ENCODE results near the gene CDK14. TPM values are rescaled to one million over a fixed set of nuclear protein-coding genes. Genes with fewer than 3 reads are reported as not detected.

The CDK14 gene
- total RNA-seq, 4 donors from 2014 or later: 1.1 to 12.7 (median 5.8) TPM

GRCh38 chr7:91149341-91150246 is 553.5 kb downstream of the CDK14 start:
- DNase-seq (ENCODE audit: low spot score in 2 of 2): no peak
- WGBS, 2 donors: 84 to 95% methylated on average over 3 of the region's 3 CpGs
- TF ChIP-seq, protein P1, sequence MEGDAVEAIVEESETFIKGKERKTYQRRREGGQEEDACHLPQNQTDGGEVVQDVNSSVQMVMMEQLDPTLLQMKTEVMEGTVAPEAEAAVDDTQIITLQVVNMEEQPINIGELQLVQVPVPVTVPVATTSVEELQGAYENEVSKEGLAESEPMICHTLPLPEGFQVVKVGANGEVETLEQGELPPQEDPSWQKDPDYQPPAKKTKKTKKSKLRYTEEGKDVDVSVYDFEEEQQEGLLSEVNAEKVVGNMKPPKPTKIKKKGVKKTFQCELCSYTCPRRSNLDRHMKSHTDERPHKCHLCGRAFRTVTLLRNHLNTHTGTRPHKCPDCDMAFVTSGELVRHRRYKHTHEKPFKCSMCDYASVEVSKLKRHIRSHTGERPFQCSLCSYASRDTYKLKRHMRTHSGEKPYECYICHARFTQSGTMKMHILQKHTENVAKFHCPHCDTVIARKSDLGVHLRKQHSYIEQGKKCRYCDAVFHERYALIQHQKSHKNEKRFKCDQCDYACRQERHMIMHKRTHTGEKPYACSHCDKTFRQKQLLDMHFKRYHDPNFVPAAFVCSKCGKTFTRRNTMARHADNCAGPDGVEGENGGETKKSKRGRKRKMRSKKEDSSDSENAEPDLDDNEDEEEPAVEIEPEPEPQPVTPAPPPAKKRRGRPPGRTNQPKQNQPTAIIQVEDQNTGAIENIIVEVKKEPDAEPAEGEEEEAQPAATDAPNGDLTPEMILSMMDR (IDR thresholded peaks at IDR 0.05): no peak
- no peak for TF ChIP-seq POLR2A (IDR thresholded peaks at IDR 0.05)
- intact Hi-C loops (cut with DNase I; ENCODE audit: low total_unique reads): no loop called here
- H3K4me3 ChIP-seq (ENCODE audit: low read depth, poor library complexity, severe bottlenecking): no peak overlapping the region

DNA sequence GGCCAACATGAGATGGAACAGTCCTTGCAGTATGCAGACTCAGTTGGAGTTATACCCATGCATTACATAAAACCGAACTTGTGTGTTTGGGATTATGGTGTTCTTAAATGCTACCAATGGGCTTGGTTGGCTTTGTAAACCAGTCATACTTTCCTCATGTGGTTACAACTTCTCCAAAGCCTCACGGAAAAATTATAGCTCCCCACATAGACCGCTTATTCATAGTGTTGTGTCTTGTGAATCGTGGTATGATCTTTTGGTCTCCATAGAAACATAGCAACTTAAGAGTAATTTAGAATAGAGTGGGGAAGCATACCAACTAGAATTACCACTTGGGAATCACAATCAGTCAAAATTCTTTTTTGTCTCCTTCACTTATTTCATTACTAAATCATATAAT is 555.8 kb downstream of the CDK14 start:
- 83 to 84% methylated on average over 4 of the region's 4 CpGs for WGBS, 2 donors
- no peak overlapping the region for H3K4me3 ChIP-seq (ENCODE audit: low read depth, poor library complexity, severe bottlenecking)
- intact Hi-C loops (cut with DNase I; ENCODE audit: low total_unique reads): no loop called here
- no peak for TF ChIP-seq POLR2A (IDR thresholded peaks at IDR 0.05)
- TF ChIP-seq, protein P1 (IDR thresholded peaks at IDR 0.05): no peak
- DNase-seq (ENCODE audit: low spot score in 2 of 2): no peak

GRCh38 chr7:91156316-91157185 is 560.4 kb downstream of the CDK14 start:
- no peak for DNase-seq (ENCODE audit: low spot score in 2 of 2)
- intact Hi-C loops (cut with DNase I; ENCODE audit: low total_unique reads): no loop called here
- 80 to 83% methylated on average over 10 of the region's 10 CpGs for WGBS, 2 donors
- no peak for TF ChIP-seq POLR2A (IDR thresholded peaks at IDR 0.05)
- TF ChIP-seq, protein P1 (IDR thresholded peaks at IDR 0.05): no peak
- H3K4me3 ChIP-seq (ENCODE audit: low read depth, poor library complexity, severe bottlenecking): no peak overlapping the region

- no peak for TF ChIP-seq POLR2A (IDR thresholded peaks at IDR 0.05)
- TF ChIP-seq, protein P1 (IDR thresholded peaks at IDR 0.05): no peak
- no peak for DNase-seq (ENCODE audit: low spot score in 2 of 2)
- intact Hi-C loops (cut with DNase I; ENCODE audit: low total_unique reads): no loop called here
- H3K4me3 ChIP-seq (ENCODE audit: low read depth, poor library complexity, severe bottlenecking): no peak overlapping the region
- 81% methylated on average over 6 of the region's 6 CpGs for WGBS, 2 donors
Measured at GRCh38 chr7:91157579-91158320, 561.6 kb downstream of the CDK14 start.

- H3K4me3 ChIP-seq (ENCODE audit: low read depth, poor library complexity, severe bottlenecking): no peak overlapping the region
- TF ChIP-seq POLR2A (IDR thresholded peaks at IDR 0.05): no peak
- TF ChIP-seq, protein P1 (IDR thresholded peaks at IDR 0.05): no peak
- WGBS, 2 donors: 67 to 69% methylated on average over 6 of the region's 6 CpGs
- intact Hi-C loops (cut with DNase I; ENCODE audit: low total_unique reads): no loop called here
- DNase-seq (ENCODE audit: low spot score in 2 of 2): no peak
Measured at GRCh38 chr7:91162436-91162835, 566.3 kb downstream of the CDK14 start.
